HEK293 (cell line): ENCODE data around the gene MICU1.

Experiments used
- FEZF1 ChIP-seq: fragments of 450-650 bp; formaldehyde crosslinking; IDR thresholded peaks from 2 replicates; pipeline ENCODE4 v1.5.1; 2016; ENCODE audit warnings: missing biosample characterization, missing genetic modification characterization
- GLI4 ChIP-seq: fragments of 450-650 bp; formaldehyde crosslinking; IDR thresholded peaks from 2 replicates; pipeline ENCODE4 v1.5.1; 2016; ENCODE audit warnings: missing biosample characterization, missing genetic modification characterization
- GLIS1 ChIP-seq: fragments of 450-650 bp; formaldehyde crosslinking; IDR thresholded peaks from 2 replicates; pipeline ENCODE4 v1.5.1; 2016; ENCODE audit warnings: missing biosample characterization, missing genetic modification characterization
- REPIN1 ChIP-seq: fragments of 450-650 bp; formaldehyde crosslinking; IDR thresholded peaks from 2 replicates; pipeline ENCODE4 v1.5.1; 2017; ENCODE audit warnings: missing biosample characterization, missing genetic modification characterization, low read depth
- TRIM28 ChIP-seq: IDR thresholded peaks from 2 replicates; pipeline ENCODE4 v1.6.1; 2011; ENCODE audit warnings: low read length, control low read depth, borderline replicate concordance
- WT1 ChIP-seq: fragments of 450-650 bp; formaldehyde crosslinking; IDR thresholded peaks from 2 replicates; pipeline ENCODE4 v1.5.1; 2016; ENCODE audit warnings: missing biosample characterization, missing genetic modification characterization
- ZBTB1 ChIP-seq: fragments of 450-650 bp; formaldehyde crosslinking; IDR thresholded peaks from 2 replicates; pipeline ENCODE4 v1.5.1; 2016; ENCODE audit warnings: missing biosample characterization, missing genetic modification characterization
- ZBTB17 ChIP-seq: fragments of 450-650 bp; formaldehyde crosslinking; IDR thresholded peaks from 2 replicates; pipeline ENCODE4 v1.5.1; 2016; ENCODE audit warnings: missing biosample characterization, missing genetic modification characterization
- ZNF112 ChIP-seq: fragments of 450-650 bp; formaldehyde crosslinking; IDR thresholded peaks from 2 replicates; pipeline ENCODE4 v1.5.0; 2017; ENCODE audit warnings: missing biosample characterization, missing genetic modification characterization
- ZNF248 ChIP-seq: fragments of 450-650 bp; formaldehyde crosslinking; IDR thresholded peaks from 2 replicates; pipeline ENCODE4 v1.5.1; 2017; ENCODE audit warnings: missing biosample characterization, missing genetic modification characterization
- ZNF341 ChIP-seq: fragments of 450-650 bp; formaldehyde crosslinking; IDR thresholded peaks from 2 replicates; pipeline ENCODE4; 2016; ENCODE audit warnings: low read depth, missing biosample characterization, missing genetic modification characterization
- ZNF350 ChIP-seq: fragments of 450-650 bp; formaldehyde crosslinking; IDR thresholded peaks from 2 replicates; pipeline ENCODE4 v1.5.0; 2017; ENCODE audit warnings: missing biosample characterization, mild to moderate bottlenecking, missing genetic modification characterization
- ZNF423 ChIP-seq: fragments of 450-650 bp; formaldehyde crosslinking; IDR thresholded peaks from 2 replicates; pipeline ENCODE4 v1.5.1; 2016; ENCODE audit warnings: missing biosample characterization, missing genetic modification characterization
- ZNF433 ChIP-seq: fragments of 450-650 bp; formaldehyde crosslinking; IDR thresholded peaks from 2 replicates; pipeline ENCODE4 v1.5.1; 2016; ENCODE audit warnings: missing biosample characterization, missing genetic modification characterization, low read depth
- ZNF473 ChIP-seq: fragments of 450-650 bp; formaldehyde crosslinking; IDR thresholded peaks from 2 replicates; pipeline ENCODE4 v1.5.1; 2017; ENCODE audit warnings: missing biosample characterization, missing genetic modification characterization
- ZNF48 ChIP-seq: fragments of 450-650 bp; formaldehyde crosslinking; IDR thresholded peaks from 2 replicates; pipeline ENCODE4 v1.5.1; 2016; ENCODE audit warnings: missing biosample characterization, missing genetic modification characterization
- ZNF561 ChIP-seq: fragments of 450-650 bp; IDR thresholded peaks from 2 replicates; pipeline ENCODE4 v1.5.1; 2018; ENCODE audit warnings: missing biosample characterization, missing genetic modification characterization, borderline replicate concordance
- ZNF610 ChIP-seq: fragments of 450-650 bp; formaldehyde crosslinking; IDR thresholded peaks from 2 replicates; pipeline ENCODE4 v1.5.1; 2016; ENCODE audit warnings: missing biosample characterization, missing genetic modification characterization, borderline replicate concordance
- ZNF664 ChIP-seq: fragments of 450-650 bp; formaldehyde crosslinking; IDR thresholded peaks from 2 replicates; pipeline ENCODE4 v1.5.1; 2016; ENCODE audit warnings: missing biosample characterization, missing genetic modification characterization
- ZNF701 ChIP-seq: fragments of 450-650 bp; formaldehyde crosslinking; IDR thresholded peaks from 2 replicates; pipeline ENCODE4 v1.5.1; 2016; ENCODE audit warnings: missing biosample characterization, missing genetic modification characterization
- ZNF785 ChIP-seq: fragments of 450-650 bp; formaldehyde crosslinking; IDR thresholded peaks from 2 replicates; pipeline ENCODE4 v1.5.1; 2016; ENCODE audit warnings: missing biosample characterization, missing genetic modification characterization
- ZNF791 ChIP-seq: fragments of 450-650 bp; formaldehyde crosslinking; IDR thresholded peaks from 2 replicates; pipeline ENCODE4 v1.5.1; 2016; ENCODE audit warnings: missing biosample characterization, missing genetic modification characterization
- TF ChIP-seq, protein P1 (sequence below): fragments of 450-650 bp; formaldehyde crosslinking; IDR thresholded peaks from 2 replicates; pipeline ENCODE4 v1.5.1; 2016; ENCODE audit warnings: missing biosample characterization, missing genetic modification characterization
- TF ChIP-seq, protein P2 (sequence below): fragments of 450-650 bp; formaldehyde crosslinking; IDR thresholded peaks from 2 replicates; pipeline ENCODE4 v1.5.1; 2016; ENCODE audit warnings: missing biosample characterization, missing genetic modification characterization
- TF ChIP-seq, protein P3 (sequence below): fragments of 450-650 bp; formaldehyde crosslinking; IDR thresholded peaks from 2 replicates; pipeline ENCODE4 v1.5.1; 2016; ENCODE audit warnings: missing biosample characterization, missing genetic modification characterization
- TF ChIP-seq, protein P4 (sequence below): fragments of 450-650 bp; formaldehyde crosslinking; IDR thresholded peaks from 2 replicates; pipeline ENCODE4 v1.5.1; 2016; ENCODE audit warnings: missing biosample characterization, missing genetic modification characterization
- TF ChIP-seq, protein P5 (sequence below): fragments of 450-650 bp; IDR thresholded peaks from 2 replicates; pipeline ENCODE4 v1.5.1; 2018; ENCODE audit warnings: missing biosample characterization, missing genetic modification characterization
- TF ChIP-seq, protein P6 (sequence below): fragments of 450-650 bp; formaldehyde crosslinking; IDR thresholded peaks from 2 replicates; pipeline ENCODE4 v1.5.1; 2016; ENCODE audit warnings: missing biosample characterization, missing genetic modification characterization, borderline replicate concordance

MICU1 gene

DNA sequence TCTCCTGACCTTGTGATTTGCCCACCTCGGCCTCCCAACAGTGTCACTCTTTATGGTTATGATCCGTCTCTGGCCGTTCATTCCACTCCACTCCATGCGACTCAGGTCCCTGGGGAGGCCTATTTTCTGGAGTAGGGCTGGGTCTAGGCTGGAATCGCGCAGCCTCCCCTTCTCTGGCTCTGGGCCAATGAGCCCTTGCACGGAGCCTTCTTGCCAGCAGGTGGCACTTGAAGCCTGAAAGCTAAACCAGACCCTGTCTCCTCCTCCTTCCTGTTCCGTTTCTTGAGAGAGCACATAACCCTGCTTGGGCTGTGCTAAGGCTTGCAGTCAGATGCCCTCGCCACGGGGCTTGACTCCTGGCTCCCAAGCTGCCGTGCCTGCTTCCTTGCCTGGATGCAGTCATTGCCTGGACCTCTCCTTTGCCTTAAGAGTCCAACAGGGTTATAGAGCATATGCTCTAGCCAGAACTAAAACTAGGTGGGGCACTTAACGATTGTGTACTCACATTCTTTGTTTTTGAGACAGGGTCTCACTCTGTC is 261.6 kb downstream of the MICU1 start (continued):
- TF ChIP-seq ZNF701 (tag by site-specific recombination) (no peak), WT1 (tag by site-specific recombination) (peak; percentile 82), REPIN1 (tag by site-specific recombination) (no peak; the same call in 1 of the 2 replicates), ZNF423 (tag by site-specific recombination) (peak; percentile 71), ZNF248 (tag by site-specific recombination) (no peak), GLIS1 (tag by site-specific recombination) (peak; percentile 25; the same call in 1 of the 2 replicates), ZNF473 (tag by site-specific recombination) (no peak), ZNF433 (tag by site-specific recombination) (no peak), ZNF785 (tag by site-specific recombination) (no peak), ZNF664 (tag by site-specific recombination) (no peak), FEZF1 (peak; percentile 58; the same call in 1 of the 2 replicates), ZNF561 (tag by site-specific recombination) (peak; percentile 97), ZNF341 (peak; percentile 59; the same call in 1 of the 2 replicates), ZNF112 (tag by site-specific recombination) (no peak), ZBTB1 (no peak), ZNF350 (tag by site-specific recombination) (no peak), ZNF48 (tag by site-specific recombination) (no peak), ZNF610 (tag by site-specific recombination) (peak; percentile 60; the same call in 1 of the 2 replicates), ZNF791 (tag by site-specific recombination) (no peak), GLI4 (tag by site-specific recombination) (no peak), TRIM28 (no peak), ZBTB17 (peak; percentile 95)
- TF ChIP-seq, protein P1, sequence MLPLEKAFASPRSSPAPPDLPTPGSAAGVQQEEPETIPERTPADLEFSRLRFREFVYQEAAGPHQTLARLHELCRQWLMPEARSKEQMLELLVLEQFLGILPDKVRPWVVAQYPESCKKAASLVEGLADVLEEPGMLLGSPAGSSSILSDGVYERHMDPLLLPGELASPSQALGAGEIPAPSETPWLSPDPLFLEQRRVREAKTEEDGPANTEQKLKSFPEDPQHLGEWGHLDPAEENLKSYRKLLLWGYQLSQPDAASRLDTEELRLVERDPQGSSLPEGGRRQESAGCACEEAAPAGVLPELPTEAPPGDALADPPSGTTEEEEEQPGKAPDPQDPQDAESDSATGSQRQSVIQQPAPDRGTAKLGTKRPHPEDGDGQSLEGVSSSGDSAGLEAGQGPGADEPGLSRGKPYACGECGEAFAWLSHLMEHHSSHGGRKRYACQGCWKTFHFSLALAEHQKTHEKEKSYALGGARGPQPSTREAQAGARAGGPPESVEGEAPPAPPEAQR (tag by site-specific recombination), result no peak
- TF ChIP-seq, protein P2, sequence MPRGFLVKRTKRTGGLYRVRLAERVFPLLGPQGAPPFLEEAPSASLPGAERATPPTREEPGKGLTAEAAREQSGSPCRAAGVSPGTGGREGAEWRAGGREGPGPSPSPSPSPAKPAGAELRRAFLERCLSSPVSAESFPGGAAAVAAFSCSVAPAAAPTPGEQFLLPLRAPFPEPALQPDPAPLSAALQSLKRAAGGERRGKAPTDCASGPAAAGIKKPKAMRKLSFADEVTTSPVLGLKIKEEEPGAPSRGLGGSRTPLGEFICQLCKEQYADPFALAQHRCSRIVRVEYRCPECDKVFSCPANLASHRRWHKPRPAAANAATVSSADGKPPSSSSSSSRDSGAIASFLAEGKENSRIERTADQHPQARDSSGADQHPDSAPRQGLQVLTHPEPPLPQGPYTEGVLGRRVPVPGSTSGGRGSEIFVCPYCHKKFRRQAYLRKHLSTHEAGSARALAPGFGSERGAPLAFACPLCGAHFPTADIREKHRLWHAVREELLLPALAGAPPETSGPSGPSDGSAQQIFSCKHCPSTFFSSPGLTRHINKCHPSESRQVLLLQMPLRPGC (tag by site-specific recombination), result peak; percentile 50; the same call in 1 of the 2 replicates
- TF ChIP-seq, protein P3, sequence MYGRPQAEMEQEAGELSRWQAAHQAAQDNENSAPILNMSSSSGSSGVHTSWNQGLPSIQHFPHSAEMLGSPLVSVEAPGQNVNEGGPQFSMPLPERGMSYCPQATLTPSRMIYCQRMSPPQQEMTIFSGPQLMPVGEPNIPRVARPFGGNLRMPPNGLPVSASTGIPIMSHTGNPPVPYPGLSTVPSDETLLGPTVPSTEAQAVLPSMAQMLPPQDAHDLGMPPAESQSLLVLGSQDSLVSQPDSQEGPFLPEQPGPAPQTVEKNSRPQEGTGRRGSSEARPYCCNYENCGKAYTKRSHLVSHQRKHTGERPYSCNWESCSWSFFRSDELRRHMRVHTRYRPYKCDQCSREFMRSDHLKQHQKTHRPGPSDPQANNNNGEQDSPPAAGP (tag by site-specific recombination), result peak; percentile 80
- TF ChIP-seq, protein P4, sequence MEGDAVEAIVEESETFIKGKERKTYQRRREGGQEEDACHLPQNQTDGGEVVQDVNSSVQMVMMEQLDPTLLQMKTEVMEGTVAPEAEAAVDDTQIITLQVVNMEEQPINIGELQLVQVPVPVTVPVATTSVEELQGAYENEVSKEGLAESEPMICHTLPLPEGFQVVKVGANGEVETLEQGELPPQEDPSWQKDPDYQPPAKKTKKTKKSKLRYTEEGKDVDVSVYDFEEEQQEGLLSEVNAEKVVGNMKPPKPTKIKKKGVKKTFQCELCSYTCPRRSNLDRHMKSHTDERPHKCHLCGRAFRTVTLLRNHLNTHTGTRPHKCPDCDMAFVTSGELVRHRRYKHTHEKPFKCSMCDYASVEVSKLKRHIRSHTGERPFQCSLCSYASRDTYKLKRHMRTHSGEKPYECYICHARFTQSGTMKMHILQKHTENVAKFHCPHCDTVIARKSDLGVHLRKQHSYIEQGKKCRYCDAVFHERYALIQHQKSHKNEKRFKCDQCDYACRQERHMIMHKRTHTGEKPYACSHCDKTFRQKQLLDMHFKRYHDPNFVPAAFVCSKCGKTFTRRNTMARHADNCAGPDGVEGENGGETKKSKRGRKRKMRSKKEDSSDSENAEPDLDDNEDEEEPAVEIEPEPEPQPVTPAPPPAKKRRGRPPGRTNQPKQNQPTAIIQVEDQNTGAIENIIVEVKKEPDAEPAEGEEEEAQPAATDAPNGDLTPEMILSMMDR, result peak; percentile 98
- TF ChIP-seq, protein P5, sequence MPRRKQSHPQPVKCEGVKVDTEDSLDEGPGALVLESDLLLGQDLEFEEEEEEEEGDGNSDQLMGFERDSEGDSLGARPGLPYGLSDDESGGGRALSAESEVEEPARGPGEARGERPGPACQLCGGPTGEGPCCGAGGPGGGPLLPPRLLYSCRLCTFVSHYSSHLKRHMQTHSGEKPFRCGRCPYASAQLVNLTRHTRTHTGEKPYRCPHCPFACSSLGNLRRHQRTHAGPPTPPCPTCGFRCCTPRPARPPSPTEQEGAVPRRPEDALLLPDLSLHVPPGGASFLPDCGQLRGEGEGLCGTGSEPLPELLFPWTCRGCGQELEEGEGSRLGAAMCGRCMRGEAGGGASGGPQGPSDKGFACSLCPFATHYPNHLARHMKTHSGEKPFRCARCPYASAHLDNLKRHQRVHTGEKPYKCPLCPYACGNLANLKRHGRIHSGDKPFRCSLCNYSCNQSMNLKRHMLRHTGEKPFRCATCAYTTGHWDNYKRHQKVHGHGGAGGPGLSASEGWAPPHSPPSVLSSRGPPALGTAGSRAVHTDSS (tag by site-specific recombination), result no peak
- TF ChIP-seq, protein P6, sequence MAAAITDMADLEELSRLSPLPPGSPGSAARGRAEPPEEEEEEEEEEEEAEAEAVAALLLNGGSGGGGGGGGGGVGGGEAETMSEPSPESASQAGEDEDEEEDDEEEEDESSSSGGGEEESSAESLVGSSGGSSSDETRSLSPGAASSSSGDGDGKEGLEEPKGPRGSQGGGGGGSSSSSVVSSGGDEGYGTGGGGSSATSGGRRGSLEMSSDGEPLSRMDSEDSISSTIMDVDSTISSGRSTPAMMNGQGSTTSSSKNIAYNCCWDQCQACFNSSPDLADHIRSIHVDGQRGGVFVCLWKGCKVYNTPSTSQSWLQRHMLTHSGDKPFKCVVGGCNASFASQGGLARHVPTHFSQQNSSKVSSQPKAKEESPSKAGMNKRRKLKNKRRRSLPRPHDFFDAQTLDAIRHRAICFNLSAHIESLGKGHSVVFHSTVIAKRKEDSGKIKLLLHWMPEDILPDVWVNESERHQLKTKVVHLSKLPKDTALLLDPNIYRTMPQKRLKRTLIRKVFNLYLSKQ (tag by site-specific recombination), result no peak
